Caco-2 (cell line): ENCODE measurements around the gene RAD51B. TPM values are rescaled to one million over a fixed set of nuclear protein-coding genes. Genes with fewer than 3 reads are reported as not detected.

Experiments used
- BruUV-seq: library from RNA; stranded (reverse); fragments of 400-500 nt; replicated peaks from 2 replicates; lab custom pipeline; 2021; lab: Mats Ljungman, UMichigan
- CTCF ChIA-PET: fragments of 300-600 bp; sonication (Branson Sonifier 250); formaldehyde crosslinking; loops from one replicate; lab custom pipeline; 2022; ENCODE audit warnings: antibody characterized with exemption; lab: Charles Lee
- POLR2A ChIA-PET: fragments of 300-600 bp; sonication (Branson Sonifier 250); formaldehyde crosslinking; loops from one replicate; lab custom pipeline; 2022; ENCODE audit warnings: antibody characterized with exemption; lab: Charles Lee
- DNase-seq, 2 experiments: peaks; one replicate each; pipeline versions ENCODE4 v3.0.0 to v3.0.0-alpha.2; 2020 to 2022
- H3K27me3 ChIP-seq: replicated peaks from 2 replicates; pipeline ENCODE4 v1.6.0; 2011; ENCODE audit warnings: low read length; ENCODE audit not compliant: control insufficient read depth, insufficient read depth
- H3K36me3 ChIP-seq: 2 replicates; pipeline ENCODE4 v1.5.1; 2011; ENCODE audit warnings: low read length; ENCODE audit not compliant: control insufficient read depth, insufficient read depth
- H3K4me1 ChIP-seq: fragments of 250-450 bp; sonication (Bioruptor Pico); 2 replicates; pipeline ENCODE4 v1.5.1; 2020; ENCODE audit warnings: mild to moderate bottlenecking
- H3K4me3 ChIP-seq: 2 replicates; pipeline ENCODE4 v1.5.1; 2011; ENCODE audit warnings: low read depth, mild to moderate bottlenecking, control low read depth, low read length
- H3K9me3 ChIP-seq: fragments of 250-450 bp; sonication (Bioruptor Pico); 2 replicates; pipeline ENCODE4 v1.5.1; 2020; ENCODE audit warnings: mild to moderate bottlenecking, moderate library complexity
- H3K27ac Mint-ChIP-seq: one replicate; pipeline ENCODE4 v1.8.0; 2022; ENCODE audit warnings: mixed read lengths; ENCODE audit not compliant: unreplicated experiment
- H3K27me3 Mint-ChIP-seq: one replicate; pipeline ENCODE4 v1.8.0; 2022; ENCODE audit warnings: mixed read lengths; ENCODE audit not compliant: insufficient read depth, unreplicated experiment
- H3K36me3 Mint-ChIP-seq: one replicate; pipeline ENCODE4 v1.8.0; 2022; ENCODE audit warnings: mild to moderate bottlenecking, mixed read lengths; ENCODE audit not compliant: insufficient read depth, unreplicated experiment
- H3K4me1 Mint-ChIP-seq: one replicate; pipeline ENCODE4 v1.8.0; 2022; ENCODE audit warnings: low read depth, mixed read lengths; ENCODE audit not compliant: unreplicated experiment
- H3K4me3 Mint-ChIP-seq: one replicate; pipeline ENCODE4 v1.8.0; 2022; ENCODE audit warnings: mild to moderate bottlenecking, moderate library complexity, mixed read lengths; ENCODE audit not compliant: unreplicated experiment
- H3K9me3 Mint-ChIP-seq: one replicate; pipeline ENCODE4 v1.8.0; 2022; ENCODE audit warnings: mixed read lengths; ENCODE audit not compliant: unreplicated experiment
- intact Hi-C: fragments of 100-400 bp; cut with micrococcal nuclease; formaldehyde crosslinking; loops from one replicate; pipeline ENCODE4 v1.10.0; 2022; ENCODE audit not compliant: unreplicated experiment
- total RNA-seq: library from RNA; stranded (reverse); gene quantifications from 2 replicates; pipeline ENCODE4 v1.2.3, GENCODE V29; 2022
- TF ChIP-seq, protein P1 (sequence below), 2 experiments: fragments of 200-600 bp in 1 of 2; IDR thresholded peaks; 1 replicate in 1 of 2; 2 replicates in 1 of 2; pipeline versions ENCODE4 v1.5.1 to v1.8.0; 2011 to 2022; ENCODE audit warnings: antibody characterized with exemption in 1 of 2, control low read depth in 1 of 2, inconsistent platforms in 1 of 2, low read depth in 1 of 2, low read length in 1 of 2, mild to moderate bottlenecking in 1 of 2, moderate library complexity in 1 of 2; ENCODE audit not compliant: insufficient read depth in 1 of 2, severe bottlenecking in 1 of 2, unreplicated experiment in 1 of 2

The RAD51B gene
- total RNA-seq, 1 experiment from 2014 or later, result 16.7 TPM

DNA sequence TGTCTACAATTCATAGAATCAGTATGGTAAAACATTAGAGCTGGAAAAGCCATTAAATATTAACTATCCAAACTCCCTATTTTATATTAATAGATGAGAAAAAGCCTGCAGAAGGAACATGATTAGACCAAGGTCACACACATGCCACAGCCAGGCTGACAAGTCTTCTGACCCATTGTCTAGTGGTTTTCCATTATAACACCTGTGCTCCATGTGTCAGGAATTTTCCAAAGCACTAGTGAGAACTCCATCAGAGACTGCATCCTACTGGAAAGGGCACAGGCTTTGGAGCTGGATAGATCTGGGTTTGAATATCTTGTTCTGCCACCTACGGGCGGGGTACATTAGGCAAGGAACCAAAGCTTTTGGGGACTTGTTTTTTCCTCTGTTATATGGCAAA, 325.5 kb downstream of the RAD51B start:
- Mint-ChIP-seq H3K4me1 (peaks cover 20% of the 10 kb centered on the region), H3K4me3 (no peak overlapping the region), H3K9me3 (peaks cover 9% of the 10 kb centered on the region), H3K27ac (no peak overlapping the region), H3K27me3 (no peaks in the 10 kb centered on the region), H3K36me3 (no peaks in the 10 kb centered on the region)
- Histone ChIP-seq H3K9me3 (no peaks in the 10 kb centered on the region), H3K27me3 (no peaks in the 10 kb centered on the region), H3K4me3 (no peak overlapping the region), H3K4me1 (peaks cover 31% of the 10 kb centered on the region), H3K36me3 (no peaks in the 10 kb centered on the region)
- ChIA-PET POLR2A (no interaction called here), CTCF (no interaction called here)
- TF ChIP-seq, protein P1, sequence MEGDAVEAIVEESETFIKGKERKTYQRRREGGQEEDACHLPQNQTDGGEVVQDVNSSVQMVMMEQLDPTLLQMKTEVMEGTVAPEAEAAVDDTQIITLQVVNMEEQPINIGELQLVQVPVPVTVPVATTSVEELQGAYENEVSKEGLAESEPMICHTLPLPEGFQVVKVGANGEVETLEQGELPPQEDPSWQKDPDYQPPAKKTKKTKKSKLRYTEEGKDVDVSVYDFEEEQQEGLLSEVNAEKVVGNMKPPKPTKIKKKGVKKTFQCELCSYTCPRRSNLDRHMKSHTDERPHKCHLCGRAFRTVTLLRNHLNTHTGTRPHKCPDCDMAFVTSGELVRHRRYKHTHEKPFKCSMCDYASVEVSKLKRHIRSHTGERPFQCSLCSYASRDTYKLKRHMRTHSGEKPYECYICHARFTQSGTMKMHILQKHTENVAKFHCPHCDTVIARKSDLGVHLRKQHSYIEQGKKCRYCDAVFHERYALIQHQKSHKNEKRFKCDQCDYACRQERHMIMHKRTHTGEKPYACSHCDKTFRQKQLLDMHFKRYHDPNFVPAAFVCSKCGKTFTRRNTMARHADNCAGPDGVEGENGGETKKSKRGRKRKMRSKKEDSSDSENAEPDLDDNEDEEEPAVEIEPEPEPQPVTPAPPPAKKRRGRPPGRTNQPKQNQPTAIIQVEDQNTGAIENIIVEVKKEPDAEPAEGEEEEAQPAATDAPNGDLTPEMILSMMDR (IDR thresholded peaks at IDR 0.05; ENCODE audit: insufficient read depth in 1 of 2, low read depth in 1 of 2, low read length in 1 of 2, severe bottlenecking in 1 of 2, unreplicated experiment in 1 of 2), result no peak
- BruUV-seq, result no TSS peak
- intact Hi-C loops, result no loop called here
- DNase-seq, result no peak

DNA sequence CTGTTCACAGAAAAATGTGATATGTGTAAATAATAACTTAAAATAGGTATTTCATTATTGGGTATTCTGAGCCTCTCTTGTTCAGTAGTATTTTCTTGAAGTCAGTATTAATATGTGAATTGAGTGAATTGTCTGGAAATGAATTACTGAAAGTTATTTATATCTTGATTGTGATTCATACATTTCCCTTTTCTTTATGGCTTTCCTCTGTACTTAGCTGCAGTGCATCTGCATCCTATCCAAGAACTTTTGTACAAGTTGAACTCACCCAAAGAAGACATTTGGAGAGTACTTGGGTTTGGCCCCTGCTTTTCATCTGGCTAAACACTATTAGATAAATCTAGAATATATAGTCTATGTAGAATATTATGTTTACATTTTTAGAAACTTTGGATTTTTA, 326.0 kb downstream of the RAD51B start:
- no peak overlapping the region for H3K4me3 Mint-ChIP-seq
- no peaks in the 10 kb centered on the region for H3K27me3 ChIP-seq
- H3K9me3 Mint-ChIP-seq, result peaks cover 10% of the 10 kb centered on the region
- ChIA-PET POLR2A (no interaction called here), CTCF (no interaction called here)
- DNase-seq, result no peak
- TF ChIP-seq, protein P1 (IDR thresholded peaks at IDR 0.05; ENCODE audit: insufficient read depth in 1 of 2, low read depth in 1 of 2, low read length in 1 of 2, severe bottlenecking in 1 of 2, unreplicated experiment in 1 of 2), result no peak
- H3K4me3 ChIP-seq, result no peak overlapping the region
- peaks cover 26% of the 10 kb centered on the region for H3K4me1 ChIP-seq
- no peaks in the 10 kb centered on the region for H3K36me3 Mint-ChIP-seq
- no peaks in the 10 kb centered on the region for H3K36me3 ChIP-seq
- intact Hi-C loops, result no loop called here
- no peaks in the 10 kb centered on the region for H3K9me3 ChIP-seq
- H3K4me1 Mint-ChIP-seq, result peaks cover 20% of the 10 kb centered on the region
- no TSS peak for BruUV-seq
- H3K27ac Mint-ChIP-seq, result no peak overlapping the region
- H3K27me3 Mint-ChIP-seq, result no peaks in the 10 kb centered on the region

DNA sequence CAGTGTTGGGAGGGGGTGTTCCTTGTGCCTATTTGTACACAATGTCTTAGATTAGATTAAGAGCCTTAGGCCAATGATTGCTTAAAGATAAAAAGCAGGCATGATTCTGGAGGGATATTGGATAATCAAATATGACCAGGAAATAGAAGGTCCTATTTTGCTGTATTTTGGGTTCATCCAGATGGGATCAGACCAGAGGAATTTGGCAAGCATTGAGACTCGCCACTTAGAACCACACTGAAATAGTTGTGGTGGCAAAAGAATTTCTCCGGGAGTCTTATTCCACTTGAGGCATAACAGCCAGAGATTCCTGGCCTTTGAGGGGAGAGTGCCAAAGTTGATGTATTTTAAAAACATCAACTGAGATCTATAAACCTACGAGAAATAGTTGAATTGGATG, 327.2 kb downstream of the RAD51B start:
- Mint-ChIP-seq H3K4me1 (peaks cover 16% of the 10 kb centered on the region), H3K4me3 (no peak overlapping the region), H3K36me3 (no peaks in the 10 kb centered on the region), H3K27ac (no peak overlapping the region), H3K27me3 (no peaks in the 10 kb centered on the region), H3K9me3 (peaks cover 23% of the 10 kb centered on the region)
- Histone ChIP-seq H3K36me3 (no peaks in the 10 kb centered on the region), H3K4me3 (no peak overlapping the region), H3K27me3 (no peaks in the 10 kb centered on the region), H3K9me3 (peaks cover 4% of the 10 kb centered on the region), H3K4me1 (peaks cover 16% of the 10 kb centered on the region)
- DNase-seq, result no peak
- intact Hi-C loops, result no loop called here
- POLR2A ChIA-PET, result no interaction called here
- CTCF ChIA-PET, result no interaction called here
- TF ChIP-seq, protein P1 (IDR thresholded peaks at IDR 0.05; ENCODE audit: insufficient read depth in 1 of 2, low read depth in 1 of 2, low read length in 1 of 2, severe bottlenecking in 1 of 2, unreplicated experiment in 1 of 2), result no peak
- no TSS peak for BruUV-seq
